GM13976 (cell line): ENCODE measurements around the gene EFEMP2.

Experiments
- DNase-seq: peaks from one replicate; pipeline ENCODE4 v3.0.0; 2012; ENCODE audit warnings: low spot score
- CTCF ChIP-seq: IDR thresholded peaks from 2 replicates; pipeline ENCODE4 v1.5.1; 2012; ENCODE audit warnings: borderline replicate concordance, mild to moderate bottlenecking; ENCODE audit not compliant: insufficient read depth; ENCODE audit errors: extremely low read depth, missing control alignments, control extremely low read depth
- in situ Hi-C: fragments of 300-500 bp; cut with MboI; formaldehyde crosslinking; loops from one replicate; pipeline ENCODE4 v1.12.0; 2022; ENCODE audit warnings: low sequenced_read_pairs, mixed read lengths, inconsistent platforms; ENCODE audit not compliant: unreplicated experiment

Gene EFEMP2

GRCh38 chr11:65869643-65870306 is 2.8 kb downstream of the EFEMP2 start:
- DNase-seq: no peak
- TF ChIP-seq CTCF: no peak
- in situ Hi-C loops: no loop called here

- no peak for DNase-seq
- in situ Hi-C loops: no loop called here
Observed at GRCh38 chr11:65868907-65869306, 3.7 kb downstream of the EFEMP2 start.

GRCh38 chr11:65868076-65868667 is 4.4 kb downstream of the EFEMP2 start:
- no peak for DNase-seq
- in situ Hi-C loops: no loop called here
- no peak for TF ChIP-seq CTCF

More at GRCh38 chr11:65868907-65869306, 3.7 kb downstream of the EFEMP2 start:
- no peak for TF ChIP-seq CTCF

- in situ Hi-C loops: no loop called here
- no peak for DNase-seq
- TF ChIP-seq CTCF: no peak
Observed at GRCh38 chr11:65867284-65868071, 5.1 kb downstream of the EFEMP2 start.

GRCh38 chr11:65866509-65867283 is 5.9 kb downstream of the EFEMP2 start:
- in situ Hi-C loops: no loop called here
- DNase-seq: no peak
- TF ChIP-seq CTCF: no peak

DNA sequence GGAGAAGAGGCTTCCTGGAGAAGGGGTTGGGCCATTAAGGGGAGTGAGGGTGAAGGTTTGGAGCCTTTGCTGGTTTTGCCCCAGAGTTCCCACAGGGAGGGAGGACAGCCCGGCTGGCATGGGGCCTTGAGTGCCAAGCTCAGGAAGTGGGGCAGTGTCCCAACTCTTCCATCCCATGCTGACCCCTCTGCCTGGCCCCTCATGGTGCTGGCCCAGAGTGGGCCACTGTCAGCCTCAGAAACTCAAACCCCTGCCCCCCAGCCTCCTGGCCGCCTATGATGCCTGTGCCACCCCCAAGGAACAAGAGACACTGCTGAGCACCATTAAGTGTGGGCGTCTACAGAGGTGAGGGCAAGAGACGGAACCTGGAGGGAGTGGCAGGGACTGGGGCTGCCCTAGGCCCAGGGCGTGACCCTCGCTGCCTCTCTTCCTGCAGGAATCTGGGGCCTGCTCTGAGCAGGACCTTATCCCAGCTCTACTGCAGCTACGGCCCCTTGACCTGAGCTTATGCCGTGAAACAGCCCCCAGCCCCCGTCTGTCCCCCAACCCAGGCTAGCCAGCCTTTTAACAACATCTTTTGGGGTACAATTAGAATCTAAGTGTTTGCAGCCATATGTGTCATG is 6.9 kb downstream of the EFEMP2 start:
- in situ Hi-C loops: no loop called here
- no peak for DNase-seq
- TF ChIP-seq CTCF: no peak
